Right ventricle myocardium superior (tissue), 1 donor: Measurements from ENCODE around the gene SIK3. TPM values are rescaled to one million over a fixed set of nuclear protein-coding genes. Genes with fewer than 3 reads are reported as not detected.
A peak's percentile ranks its signal among the peaks of the same experiment; 100 is the strongest.

Experiments
- ATAC-seq: fragments of 200-7000 bp; cut with Tn5 transposase; one replicate; pipeline ENCODE4 v1.9.1; 2020; ENCODE audit warnings: mild to moderate bottlenecking; ENCODE audit not compliant: poor library complexity
- DNase-seq: peaks from one replicate; pipeline ENCODE4 v3.0.0-alpha.2; 2020
- intact Hi-C: fragments of 100-400 bp; cut with DNase I; formaldehyde crosslinking; loops from one replicate; pipeline ENCODE4 v1.11.2; 2022
- total RNA-seq: library from RNA; stranded (reverse); fragmentation: NEBNext Ultra II Directional; extraction: Animal tissue kit (Norgen Biotek cat#: 25700); gene quantifications from one replicate; pipeline ENCODE4 v1.2.1, GENCODE V29; 2021
- donor health status: DM: no; HTN: yes; CAD: no; lungs with severe emphysema.

Gene SIK3
- total RNA-seq, 1 donor from 2014 or later, result 30.6 TPM

DNA sequence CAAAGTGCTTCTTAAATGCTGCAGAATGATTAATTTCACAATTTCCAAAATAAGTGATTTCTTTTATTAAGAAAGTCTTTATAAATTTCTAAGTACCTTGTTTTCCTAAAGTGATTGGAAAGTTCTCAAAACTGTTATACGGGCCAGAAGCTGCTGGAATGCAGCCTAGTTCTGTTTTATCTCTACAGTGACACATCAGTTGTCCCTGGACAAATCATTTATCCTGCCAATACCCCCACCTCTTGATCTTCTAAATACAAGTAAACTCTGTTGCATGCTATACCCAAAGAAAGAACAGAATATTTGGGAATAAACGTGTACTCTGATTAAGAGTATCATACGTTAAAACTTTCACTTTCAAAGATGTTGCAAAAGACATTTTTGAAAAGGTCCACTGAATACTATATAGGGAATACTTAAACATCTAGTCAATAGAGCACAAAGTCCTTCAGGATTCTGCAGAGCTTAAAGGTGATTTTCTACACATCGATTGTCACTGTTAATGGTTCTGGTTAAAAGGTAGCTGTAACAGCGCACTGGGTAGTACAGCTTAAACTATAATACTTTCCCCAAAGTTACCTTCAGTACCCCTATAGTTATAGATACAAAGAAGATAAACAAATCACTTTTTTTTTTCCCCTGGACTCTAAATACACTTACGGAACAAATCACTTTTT is 168.7 kb downstream of the SIK3 start:
- DNase-seq (no peak), ATAC-seq (peak; percentile 57)
- intact Hi-C loops, result no loop called here

GRCh38 chr11:116928845-116929244 is 169.4 kb downstream of the SIK3 start:
- intact Hi-C loops, result no loop called here
- ATAC-seq (no peak), DNase-seq (no peak)

GRCh38 chr11:116928102-116928777 is 170.0 kb downstream of the SIK3 start:
- intact Hi-C loops, result no loop called here
- ATAC-seq (no peak), DNase-seq (no peak)

- ATAC-seq (no peak), DNase-seq (no peak)
- intact Hi-C loops, result no loop called here
Observed at GRCh38 chr11:116927163-116927974, 170.9 kb downstream of the SIK3 start.

- DNase-seq (no peak), ATAC-seq (no peak)
- intact Hi-C loops, result no loop called here
Observed at GRCh38 chr11:116925050-116925449, 173.2 kb downstream of the SIK3 start.

DNA sequence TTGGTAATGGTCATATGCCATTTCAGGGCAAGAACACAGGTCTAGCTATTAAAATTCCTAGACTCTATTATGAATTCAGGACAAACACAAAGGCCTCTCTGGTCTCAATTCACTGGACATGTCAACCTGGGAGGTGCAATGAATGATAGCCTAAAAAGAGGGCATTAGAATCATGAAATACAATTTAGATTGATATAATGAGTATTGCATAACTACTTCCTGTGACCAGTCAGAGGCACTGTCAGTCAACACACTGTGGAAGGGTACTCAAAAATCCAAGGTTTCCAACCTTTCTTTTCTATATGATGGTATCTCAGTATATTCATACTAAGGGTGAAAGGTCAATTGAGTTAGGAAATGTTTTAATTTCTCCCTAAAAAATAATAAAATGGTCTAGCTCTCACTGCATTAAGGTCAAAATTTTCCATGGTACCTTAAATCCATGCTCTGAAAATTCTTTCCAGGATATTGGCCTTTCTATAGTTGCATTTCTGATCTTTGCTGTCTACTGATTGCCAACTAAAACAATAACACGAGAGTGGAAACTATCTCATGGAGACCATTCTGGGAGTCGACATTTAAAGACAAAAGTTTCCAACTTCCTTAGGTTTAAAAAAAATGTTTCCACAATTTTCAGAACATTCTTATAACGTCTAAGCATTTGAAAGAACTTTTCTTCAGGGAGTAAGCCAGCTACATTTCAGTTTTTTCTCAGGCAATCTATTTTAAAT is 179.1 kb downstream of the SIK3 start:
- intact Hi-C loops, result no loop called here
- ATAC-seq (no peak), DNase-seq (no peak)

- DNase-seq (no peak), ATAC-seq (no peak)
- intact Hi-C loops, result no loop called here
Observed at GRCh38 chr11:116917632-116918031, 180.6 kb downstream of the SIK3 start.

DNA sequence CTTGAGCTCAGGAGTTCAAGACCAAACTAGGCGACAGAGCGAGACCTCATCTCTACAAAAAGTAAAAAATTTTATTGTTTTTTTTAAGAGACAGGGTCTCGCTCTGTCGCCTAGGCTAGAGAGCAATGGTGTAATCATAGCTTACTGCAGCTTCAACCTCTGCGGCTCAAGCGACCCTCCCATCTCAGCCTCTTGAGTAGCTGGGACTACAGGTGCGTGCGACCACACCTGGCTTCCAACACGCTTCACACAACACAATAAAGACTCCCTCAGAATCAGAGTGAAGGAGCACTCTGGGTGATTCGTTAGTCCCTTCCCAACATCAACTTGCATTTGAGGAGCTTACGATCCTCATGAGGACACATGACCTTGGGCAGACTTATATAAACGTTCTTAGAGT is 181.3 kb downstream of the SIK3 start:
- no peak for ATAC-seq
- DNase-seq, result no peak
- intact Hi-C loops, result no loop called here

GRCh38 chr11:116916052-116916451 is 182.2 kb downstream of the SIK3 start:
- ATAC-seq (no peak), DNase-seq (no peak)
- intact Hi-C loops, result no loop called here

- ATAC-seq (peak; percentile 61), DNase-seq (no peak)
- intact Hi-C loops, result no loop called here
Observed at GRCh38 chr11:116913000-116913399, 185.2 kb downstream of the SIK3 start.

DNA sequence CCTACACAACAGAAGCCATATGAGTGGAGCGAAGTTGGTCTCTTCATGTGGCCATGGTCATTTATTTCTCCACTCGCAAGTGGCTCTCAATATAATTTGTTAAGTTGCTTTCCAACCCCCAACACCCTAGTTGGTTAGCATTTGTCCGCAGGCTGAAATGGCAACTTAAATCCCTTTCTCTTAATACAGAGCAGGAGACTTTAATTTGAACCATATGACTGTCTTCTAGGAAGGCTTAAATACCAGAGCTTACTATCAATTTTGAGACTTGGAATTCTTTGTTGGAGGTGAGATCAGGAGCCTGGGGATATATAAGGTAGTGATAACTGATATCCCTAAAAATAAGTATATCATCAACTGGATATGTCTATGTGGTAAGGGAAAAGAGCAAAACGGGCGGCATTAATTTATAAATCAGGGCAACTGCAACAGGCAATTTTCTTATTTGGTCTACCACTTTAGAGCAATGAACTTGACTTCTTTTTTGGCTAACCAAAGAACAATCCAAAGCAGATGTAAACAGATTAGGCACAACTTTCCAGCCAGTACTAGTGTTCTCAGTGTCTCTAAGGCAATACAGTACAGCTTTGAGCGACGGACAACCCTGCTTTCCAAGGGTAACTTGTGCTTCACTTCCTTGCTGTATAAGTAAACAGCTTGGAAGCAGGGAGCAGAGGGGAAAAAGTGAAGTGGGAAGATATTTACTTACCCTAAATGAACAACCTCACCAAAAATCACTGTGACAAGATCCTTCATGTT is 186.1 kb downstream of the SIK3 start:
- intact Hi-C loops, result no loop called here

GRCh38 chr11:116910847-116911246 is 187.4 kb downstream of the SIK3 start:
- no peak for ATAC-seq
- intact Hi-C loops, result no loop called here

More for the DNA sequence above, 186.1 kb downstream of the SIK3 start:
- DNase-seq (no peak), ATAC-seq (no peak)

GRCh38 chr11:116910378-116910777 is 187.8 kb downstream of the SIK3 start:
- DNase-seq (no peak), ATAC-seq (no peak)
- intact Hi-C loops, result no loop called here

More at GRCh38 chr11:116910847-116911246, 187.4 kb downstream of the SIK3 start:
- DNase-seq, result no peak

DNA sequence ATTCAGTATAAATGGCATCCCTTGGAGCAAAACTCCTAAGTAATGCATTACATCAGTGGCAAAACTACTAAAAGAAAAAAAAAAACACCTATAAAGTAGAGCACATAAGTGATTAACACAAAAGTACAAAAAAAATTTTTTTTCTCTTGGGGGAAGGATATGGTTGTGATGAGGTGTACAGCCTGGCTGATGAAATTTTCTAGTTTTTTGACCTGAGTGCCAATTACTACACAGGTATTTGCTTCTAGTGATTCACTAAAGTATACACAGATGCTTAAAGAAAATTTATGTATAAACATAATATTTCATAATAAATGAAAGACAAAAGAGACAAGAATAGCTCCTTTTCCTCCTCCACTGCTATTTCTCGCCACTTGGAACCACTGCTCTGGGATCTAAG is 189.0 kb downstream of the SIK3 start:
- no peak for ATAC-seq
- DNase-seq, result no peak

GRCh38 chr11:116906479-116906878 is 191.7 kb downstream of the SIK3 start:
- ATAC-seq (no peak), DNase-seq (no peak)
- intact Hi-C loops, result no loop called here

More for the DNA sequence above, 189.0 kb downstream of the SIK3 start:
- intact Hi-C loops, result no loop called here

- DNase-seq (no peak), ATAC-seq (no peak)
- intact Hi-C loops, result no loop called here
Observed at GRCh38 chr11:116903090-116903489, 195.1 kb downstream of the SIK3 start.

- intact Hi-C loops, result no loop called here
- DNase-seq (no peak), ATAC-seq (no peak)
Observed at GRCh38 chr11:116901964-116902688, 196.1 kb downstream of the SIK3 start.

DNA sequence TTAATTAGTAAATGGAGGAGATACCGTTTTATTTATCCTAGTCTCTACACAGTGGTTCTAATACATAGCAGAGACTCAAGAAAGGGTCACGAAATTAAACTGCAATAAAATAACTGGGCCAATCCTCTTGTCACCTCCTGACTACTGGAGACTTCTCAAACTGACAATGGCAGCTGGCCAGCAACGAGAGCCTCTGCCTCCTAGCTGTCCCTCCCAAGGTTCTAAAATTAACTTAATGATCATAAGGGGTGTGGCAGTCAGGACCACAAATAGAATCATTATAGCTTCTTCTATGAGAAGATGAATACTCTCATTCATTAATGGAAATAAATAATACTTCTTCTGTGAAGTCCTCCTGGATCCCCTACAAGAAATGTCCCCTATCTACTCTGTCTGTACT is 197.0 kb downstream of the SIK3 start:
- peak; percentile 97 for ATAC-seq
- intact Hi-C loops, result no loop called here
- peak; percentile 77 for DNase-seq
